SK-N-SH treated with all-trans-retinoic acid at 6 μM for 48 hours (cell line): ENCODE data around the gene COL23A1.

Experiments
- ATAC-seq: fragments of 200-7000 bp; cut with Tn5 transposase; 3 replicates; pipeline ENCODE4 v1.9.1; 2020; ENCODE audit warnings: mild to moderate bottlenecking, moderate library complexity
- ARNTL ChIP-seq: fragments of 450-650 bp; formaldehyde crosslinking; IDR thresholded peaks from 2 replicates; pipeline ENCODE4 v1.5.0; 2020; ENCODE audit warnings: low read depth, mild to moderate bottlenecking, moderate library complexity, borderline replicate concordance
- BACH2 ChIP-seq: fragments of 250-450 bp; sonication (Bioruptor Pico); IDR thresholded peaks from 2 replicates; pipeline ENCODE4 v1.9.0; 2021; ENCODE audit warnings: mild to moderate bottlenecking, borderline replicate concordance
- CSDC2 ChIP-seq: fragments of 250-450 bp; sonication (Bioruptor Pico); IDR thresholded peaks from 2 replicates; pipeline ENCODE4 v1.5.0; 2020; ENCODE audit warnings: mild to moderate bottlenecking, moderate library complexity
- CSRNP3 ChIP-seq: fragments of 250-450 bp; sonication (Bioruptor Pico); IDR thresholded peaks from 2 replicates; pipeline ENCODE4 v1.5.1; 2021; ENCODE audit warnings: mild to moderate bottlenecking, moderate library complexity
- ESRRG ChIP-seq: fragments of 250-450 bp; sonication (Bioruptor Pico); IDR thresholded peaks from 2 replicates; pipeline ENCODE4 v1.6.1; 2021; ENCODE audit warnings: mild to moderate bottlenecking
- GLIS3 ChIP-seq: fragments of 250-450 bp; sonication (Bioruptor Pico); IDR thresholded peaks from 2 replicates; pipeline ENCODE4 v1.5.0; 2020; ENCODE audit warnings: mild to moderate bottlenecking, moderate library complexity
- ISL1 ChIP-seq: fragments of 250-450 bp; sonication (Bioruptor Pico); IDR thresholded peaks from 2 replicates; pipeline ENCODE4 v2.1.2; 2022; ENCODE audit warnings: mild to moderate bottlenecking, moderate library complexity
- OSR1 ChIP-seq: fragments of 250-450 bp; sonication (Bioruptor Pico); IDR thresholded peaks from 2 replicates; pipeline ENCODE4 v1.8.0; 2022; ENCODE audit warnings: moderate library complexity, mild to moderate bottlenecking, inconsistent platforms
- PATZ1 ChIP-seq: fragments of 250-450 bp; sonication (Bioruptor Pico); IDR thresholded peaks from 2 replicates; pipeline ENCODE4 v1.8.0; 2020; ENCODE audit warnings: mild to moderate bottlenecking, moderate library complexity, borderline replicate concordance
- POU6F1 ChIP-seq: fragments of 250-450 bp; sonication (Bioruptor Pico); IDR thresholded peaks from 2 replicates; pipeline ENCODE4 v1.8.0; 2021; ENCODE audit warnings: low read depth, mild to moderate bottlenecking, moderate library complexity, borderline replicate concordance
- PPARA ChIP-seq: fragments of 250-450 bp; sonication (Bioruptor Pico); IDR thresholded peaks from 2 replicates; pipeline ENCODE4 v1.5.0; 2020; ENCODE audit warnings: mild to moderate bottlenecking, borderline replicate concordance
- RARB ChIP-seq: fragments of 250-450 bp; sonication (Bioruptor Pico); IDR thresholded peaks from 2 replicates; pipeline ENCODE4 v1.8.0; 2021; ENCODE audit warnings: mild to moderate bottlenecking, moderate library complexity
- SNAI2 ChIP-seq: fragments of 250-450 bp; sonication (Bioruptor Pico); IDR thresholded peaks from 2 replicates; pipeline ENCODE4 v1.5.0; 2020; ENCODE audit warnings: mild to moderate bottlenecking, moderate library complexity
- TCF4 ChIP-seq: fragments of 250-450 bp; sonication (Bioruptor Pico); IDR thresholded peaks from 2 replicates; pipeline ENCODE4 v1.8.0; 2021; ENCODE audit warnings: mild to moderate bottlenecking, moderate library complexity, borderline replicate concordance
- TOX ChIP-seq: fragments of 250-450 bp; sonication (Bioruptor Pico); IDR thresholded peaks from 2 replicates; pipeline ENCODE4 v1.8.0; 2021; ENCODE audit warnings: mild to moderate bottlenecking, moderate library complexity, borderline replicate concordance
- TSHZ2 ChIP-seq: fragments of 250-450 bp; sonication (Bioruptor Pico); IDR thresholded peaks from 2 replicates; pipeline ENCODE4 v1.5.0; 2020; ENCODE audit warnings: mild to moderate bottlenecking, moderate library complexity
- ZC3H10 ChIP-seq: fragments of 250-450 bp; sonication (Bioruptor Pico); IDR thresholded peaks from 2 replicates; pipeline ENCODE4 v1.5.1; 2021; ENCODE audit warnings: mild to moderate bottlenecking, moderate library complexity
- ZFP3 ChIP-seq: fragments of 250-450 bp; sonication (Bioruptor Pico); IDR thresholded peaks from 2 replicates; pipeline ENCODE4 v1.5.0; 2020; ENCODE audit warnings: mild to moderate bottlenecking, moderate library complexity
- ZFP30 ChIP-seq: fragments of 450-650 bp; formaldehyde crosslinking; IDR thresholded peaks from 2 replicates; pipeline ENCODE4 v1.5.0; 2022; ENCODE audit warnings: mild to moderate bottlenecking, moderate library complexity
- ZNF565 ChIP-seq: fragments of 450-650 bp; formaldehyde crosslinking; conservative IDR thresholded peaks from 2 replicates; pipeline ENCODE4 v1.5.0; 2020; ENCODE audit warnings: low read depth, mild to moderate bottlenecking, moderate library complexity
- ZNF70 ChIP-seq: fragments of 450-650 bp; formaldehyde crosslinking; IDR thresholded peaks from 2 replicates; pipeline ENCODE4 v1.5.0; 2020; ENCODE audit warnings: mild to moderate bottlenecking, moderate library complexity

Gene COL23A1

GRCh38 chr5:178624631-178625546 lies 34.7 kb upstream of the COL23A1 start:
- ATAC-seq, result peak; percentile 20
- TF ChIP-seq ISL1 (CRISPR knock-in tag) (peak; percentile 63), TOX (CRISPR knock-in tag) (no peak)

- TF ChIP-seq ZFP3 (CRISPR knock-in tag) (no peak), TCF4 (CRISPR knock-in tag) (no peak), ZNF565 (CRISPR knock-in tag) (no peak), TOX (CRISPR knock-in tag) (no peak), GLIS3 (no peak), ZFP30 (CRISPR knock-in tag) (no peak), OSR1 (CRISPR knock-in tag) (no peak), BACH2 (CRISPR knock-in tag) (no peak), CSDC2 (CRISPR knock-in tag) (no peak), SNAI2 (CRISPR knock-in tag) (no peak), ESRRG (CRISPR knock-in tag) (no peak), PPARA (CRISPR knock-in tag) (no peak), ZNF70 (CRISPR knock-in tag) (no peak), ARNTL (CRISPR knock-in tag) (no peak)
- no peak for ATAC-seq
Observed at GRCh38 chr5:178622679-178623247, 32.6 kb upstream of the COL23A1 start.

GRCh38 chr5:178619390-178619789 lies 29.2 kb upstream of the COL23A1 start:
- TF ChIP-seq ARNTL (CRISPR knock-in tag) (no peak), ZC3H10 (CRISPR knock-in tag) (no peak), CSDC2 (CRISPR knock-in tag) (no peak), TSHZ2 (CRISPR knock-in tag) (no peak), TOX (CRISPR knock-in tag) (no peak), BACH2 (CRISPR knock-in tag) (no peak), POU6F1 (CRISPR knock-in tag) (no peak), TCF4 (CRISPR knock-in tag) (no peak), ISL1 (CRISPR knock-in tag) (no peak)
- no peak for ATAC-seq

GRCh38 chr5:178612299-178612698 lies 22.1 kb upstream of the COL23A1 start:
- ATAC-seq, result no peak
- TF ChIP-seq TSHZ2 (CRISPR knock-in tag), result no peak
- TF ChIP-seq BACH2 (CRISPR knock-in tag), result no peak
- no peak for TF ChIP-seq ESRRG (CRISPR knock-in tag)
- no peak for TF ChIP-seq ZFP30 (CRISPR knock-in tag)
- TF ChIP-seq SNAI2 (CRISPR knock-in tag), result no peak
- TF ChIP-seq GLIS3, result no peak
- TF ChIP-seq PATZ1 (CRISPR knock-in tag), result no peak
- no peak for TF ChIP-seq ZNF70 (CRISPR knock-in tag)
- TF ChIP-seq ZFP3 (CRISPR knock-in tag), result no peak
- no peak for TF ChIP-seq ZC3H10 (CRISPR knock-in tag)
- TF ChIP-seq RARB (CRISPR knock-in tag), result no peak
- no peak for TF ChIP-seq OSR1 (CRISPR knock-in tag)
- no peak for TF ChIP-seq ZNF565 (CRISPR knock-in tag)
- no peak for TF ChIP-seq CSRNP3 (CRISPR knock-in tag)
